OCI-LY7 (cell line): ENCODE measurements around the gene TPCN1.

Experiments
- EZH2phosphoT487 ChIP-seq: fragments of 200-600 bp; sonication (generic); IDR thresholded peaks from 2 replicates; pipeline ENCODE4 v1.6.1; 2018; ENCODE audit warnings: low read depth, borderline replicate concordance, mild to moderate bottlenecking, mixed run types, antibody characterized with exemption, low read length, moderate library complexity, mixed read lengths
- TF ChIP-seq, protein P1 (sequence below): fragments of 200-600 bp; sonication (generic); conservative IDR thresholded peaks from 2 replicates; pipeline ENCODE4 v1.5.1; 2014; ENCODE audit warnings: mild to moderate bottlenecking, antibody characterized with exemption, low read length, moderate library complexity, mixed read lengths

DNA sequence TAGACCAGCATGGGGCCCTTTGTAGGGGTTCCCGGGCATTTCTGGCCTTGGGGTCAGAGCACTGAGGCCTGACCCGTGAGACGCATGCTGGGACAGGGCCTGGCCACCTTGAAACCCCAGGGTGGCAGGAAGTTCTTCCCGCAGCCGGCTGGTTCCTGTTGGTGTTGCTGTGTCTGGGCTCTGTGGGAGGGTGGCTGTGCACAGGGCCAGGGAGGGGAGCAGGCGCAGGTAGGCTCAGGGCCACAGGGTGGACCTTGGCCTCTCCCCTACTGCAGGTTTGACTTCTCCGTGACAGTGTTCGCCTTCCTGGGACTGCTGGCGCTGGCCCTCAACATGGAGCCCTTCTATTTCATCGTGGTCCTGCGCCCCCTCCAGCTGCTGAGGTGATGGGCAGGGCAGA lies 65.4 kb downstream of the TPCN1 start:
- TF ChIP-seq, protein P1, sequence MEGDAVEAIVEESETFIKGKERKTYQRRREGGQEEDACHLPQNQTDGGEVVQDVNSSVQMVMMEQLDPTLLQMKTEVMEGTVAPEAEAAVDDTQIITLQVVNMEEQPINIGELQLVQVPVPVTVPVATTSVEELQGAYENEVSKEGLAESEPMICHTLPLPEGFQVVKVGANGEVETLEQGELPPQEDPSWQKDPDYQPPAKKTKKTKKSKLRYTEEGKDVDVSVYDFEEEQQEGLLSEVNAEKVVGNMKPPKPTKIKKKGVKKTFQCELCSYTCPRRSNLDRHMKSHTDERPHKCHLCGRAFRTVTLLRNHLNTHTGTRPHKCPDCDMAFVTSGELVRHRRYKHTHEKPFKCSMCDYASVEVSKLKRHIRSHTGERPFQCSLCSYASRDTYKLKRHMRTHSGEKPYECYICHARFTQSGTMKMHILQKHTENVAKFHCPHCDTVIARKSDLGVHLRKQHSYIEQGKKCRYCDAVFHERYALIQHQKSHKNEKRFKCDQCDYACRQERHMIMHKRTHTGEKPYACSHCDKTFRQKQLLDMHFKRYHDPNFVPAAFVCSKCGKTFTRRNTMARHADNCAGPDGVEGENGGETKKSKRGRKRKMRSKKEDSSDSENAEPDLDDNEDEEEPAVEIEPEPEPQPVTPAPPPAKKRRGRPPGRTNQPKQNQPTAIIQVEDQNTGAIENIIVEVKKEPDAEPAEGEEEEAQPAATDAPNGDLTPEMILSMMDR = no peak
- no peak for TF ChIP-seq EZH2phosphoT487
